GM18526 (cell line): ENCODE data around the gene MTERF4.

Experiments
- POLR2A ChIP-seq: IDR thresholded peaks from 3 replicates; pipeline ENCODE4 v1.6.1; 2011; ENCODE audit not compliant: insufficient read length; ENCODE audit errors: extremely low read depth

Gene MTERF4

GRCh38 chr2:241123816-241124536, 21.9 kb upstream of the MTERF4 start:
- TF ChIP-seq POLR2A = no peak

GRCh38 chr2:241122376-241123002, 20.4 kb upstream of the MTERF4 start:
- no peak for TF ChIP-seq POLR2A

- no peak for TF ChIP-seq POLR2A
These were observed 18.9 kb upstream of the MTERF4 start for GRCh38 chr2:241121008-241121407.

- no peak for TF ChIP-seq POLR2A
These were observed 18.4 kb upstream of the MTERF4 start for GRCh38 chr2:241120440-241120839.

GRCh38 chr2:241118737-241119505, 16.8 kb upstream of the MTERF4 start:
- TF ChIP-seq POLR2A = no peak

- TF ChIP-seq POLR2A = no peak
These were observed 14.8 kb upstream of the MTERF4 start for GRCh38 chr2:241116606-241117560.

GRCh38 chr2:241115361-241115760, 13.3 kb upstream of the MTERF4 start:
- no peak for TF ChIP-seq POLR2A

- TF ChIP-seq POLR2A = no peak
These were observed 12.7 kb upstream of the MTERF4 start for GRCh38 chr2:241114836-241115235.

- no peak for TF ChIP-seq POLR2A
These were observed 10.5 kb upstream of the MTERF4 start for GRCh38 chr2:241112592-241112991.

GRCh38 chr2:241112046-241112445, 10.0 kb upstream of the MTERF4 start:
- no peak for TF ChIP-seq POLR2A

GRCh38 chr2:241111440-241111805, 9.3 kb upstream of the MTERF4 start:
- TF ChIP-seq POLR2A = no peak

- TF ChIP-seq POLR2A = no peak
These were observed 8.7 kb upstream of the MTERF4 start for GRCh38 chr2:241110607-241111439.

GRCh38 chr2:241110089-241110606, 8.1 kb upstream of the MTERF4 start:
- no peak for TF ChIP-seq POLR2A
